Right lobe of liver (tissue), 6 donors: Measurements from ENCODE around the gene CCDC81. TPM values are rescaled to one million over a fixed set of nuclear protein-coding genes. Genes with fewer than 3 reads are reported as not detected.

ENCODE experiments used
- ATAC-seq, 4 donors: fragments of 200-7000 bp; cut with Tn5 transposase; one replicate each; pipeline ENCODE4 v1.9.1; 2020; ENCODE audit warnings: mild to moderate bottlenecking in 4 of 4, moderate library complexity in 4 of 4
- DNase-seq, 3 donors: peaks; one replicate each; pipeline ENCODE4 v3.0.0-alpha.2; 2020
- H3K27ac ChIP-seq, 3 donors: fragments of 200-600 bp; one replicate each; pipeline ENCODE4 v1.8.0; 2022
- H3K27me3 ChIP-seq, 2 donors: fragments of 200-600 bp; one replicate each; pipeline ENCODE4 v1.8.0; 2022
- H3K36me3 ChIP-seq, 4 donors: fragments of 200-600 bp; sonication (generic) in 1 of 4; one replicate each; pipeline versions ENCODE4 v1.5.1 to v1.8.0; 2017 to 2022; ENCODE audit warnings: control low read depth in 1 of 4
- H3K4me1 ChIP-seq, 4 donors: fragments of 200-600 bp; sonication (generic) in 1 of 4; one replicate each; pipeline versions ENCODE4 v1.5.1 to v1.8.0; 2017 to 2022; ENCODE audit warnings: control low read depth in 1 of 4
- H3K4me3 ChIP-seq, 3 donors: fragments of 200-600 bp; one replicate each; pipeline ENCODE4 v1.8.0; 2022
- H3K9me3 ChIP-seq, 4 donors: fragments of 200-600 bp; sonication (generic) in 1 of 4; one replicate each; pipeline versions ENCODE4 v1.5.1 to v1.8.0; 2017 to 2022; ENCODE audit warnings: control low read depth in 1 of 4
- POLR2A ChIP-seq: fragments of 450-650 bp; IDR thresholded peaks from one replicate; pipeline ENCODE4 v1.6.1; 2017; ENCODE audit warnings: antibody characterized with exemption, mild to moderate bottlenecking
- WGBS: methylation state at CpG from one replicate; pipeline ENCODE4 v1.1.6; 2018; ENCODE audit warnings: low coverage, low lambda C conversion rate; ENCODE audit not compliant: insufficient coverage; ENCODE audit errors: missing lambda C conversion rate; 5-methylcytosine and 5-hydroxymethylcytosine counted together
- intact Hi-C, 2 donors: fragments of 100-400 bp; cut with DNase I; formaldehyde crosslinking; loops; one replicate each; pipeline versions ENCODE4 v1.11.2 to v1.14.1; 2022
- total RNA-seq, 6 experiments: library from RNA; depleted of rRNA in 2 of 6; stranded (reverse); fragments of >200 nt in 2 of 6; fragmentation: NEBNext Ultra II Directional in 3 of 6; extraction: Animal tissue kit (Norgen Biotek cat#: 25700) in 3 of 6; gene quantifications; one replicate each; pipeline versions ENCODE4 v1.1.0 to v1.2.4, GENCODE V29; 2016 to 2023
- TF ChIP-seq, protein P1 (sequence below), 4 donors: fragments of 200-600 bp in 3 of 4; fragments of 450-650 bp in 1 of 4; IDR thresholded peaks; one replicate each; pipeline versions ENCODE4 v1.5.1 to v1.8.0; 2016 to 2022; ENCODE audit warnings: antibody characterized with exemption in 4 of 4, mild to moderate bottlenecking in 2 of 4
- donor health status: DM: no; HTN: yes; CAD: no.
- donor health status: DM: no; HTN: no; CAD: no.
- donor health status: DM: no; HTN: no; CAD: no.
- donor health status: DM: no; HTN: yes; CAD: no.
- donor health status: DM: no; HTN: yes; CAD: no.

The CCDC81 gene
- total RNA-seq, 6 experiments from 2014 or later: 0.12 to 1.6 (median 0.55) TPM; not detected in 1

DNA sequence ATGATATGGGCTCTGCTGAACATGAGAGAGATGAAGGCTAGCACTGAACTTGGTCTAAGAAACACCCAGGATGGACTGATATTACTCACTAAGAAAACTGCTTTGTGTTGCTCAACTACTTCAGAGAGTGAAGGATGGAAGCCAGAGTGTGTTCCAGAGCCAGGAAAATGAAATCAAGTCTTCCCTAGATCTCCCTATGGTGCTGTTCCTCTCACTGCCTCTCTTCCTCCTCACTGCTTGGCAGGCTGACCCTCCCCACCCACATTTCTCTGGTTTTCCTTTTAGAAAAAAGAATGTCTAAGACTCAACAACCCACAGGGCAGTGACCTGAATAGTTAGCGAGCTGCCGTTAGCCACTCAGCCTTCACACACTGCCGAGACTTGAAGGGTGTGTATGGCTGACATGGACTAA is 65.6 kb downstream of the CCDC81 start:
- ATAC-seq: peak in 3 of 4 donors; percentile 33 to 34 (median 33)
- 78% methylated on average over 3 of the region's 3 CpGs for WGBS
- TF ChIP-seq, protein P1, sequence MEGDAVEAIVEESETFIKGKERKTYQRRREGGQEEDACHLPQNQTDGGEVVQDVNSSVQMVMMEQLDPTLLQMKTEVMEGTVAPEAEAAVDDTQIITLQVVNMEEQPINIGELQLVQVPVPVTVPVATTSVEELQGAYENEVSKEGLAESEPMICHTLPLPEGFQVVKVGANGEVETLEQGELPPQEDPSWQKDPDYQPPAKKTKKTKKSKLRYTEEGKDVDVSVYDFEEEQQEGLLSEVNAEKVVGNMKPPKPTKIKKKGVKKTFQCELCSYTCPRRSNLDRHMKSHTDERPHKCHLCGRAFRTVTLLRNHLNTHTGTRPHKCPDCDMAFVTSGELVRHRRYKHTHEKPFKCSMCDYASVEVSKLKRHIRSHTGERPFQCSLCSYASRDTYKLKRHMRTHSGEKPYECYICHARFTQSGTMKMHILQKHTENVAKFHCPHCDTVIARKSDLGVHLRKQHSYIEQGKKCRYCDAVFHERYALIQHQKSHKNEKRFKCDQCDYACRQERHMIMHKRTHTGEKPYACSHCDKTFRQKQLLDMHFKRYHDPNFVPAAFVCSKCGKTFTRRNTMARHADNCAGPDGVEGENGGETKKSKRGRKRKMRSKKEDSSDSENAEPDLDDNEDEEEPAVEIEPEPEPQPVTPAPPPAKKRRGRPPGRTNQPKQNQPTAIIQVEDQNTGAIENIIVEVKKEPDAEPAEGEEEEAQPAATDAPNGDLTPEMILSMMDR (IDR thresholded peaks at IDR 0.05): no peak
- Histone ChIP-seq H3K4me3 (no peak overlapping the region), H3K27me3 (no peaks in the 10 kb centered on the region), H3K27ac (no peak overlapping the region), H3K4me1 (no peaks in the 10 kb centered on the region), H3K36me3 (no peaks in the 10 kb centered on the region), H3K9me3 (no peaks in the 10 kb centered on the region)
- intact Hi-C loops: loop anchor here in 1 of 2 donors (10.0 kb wide), 1 partner anchor 374 kb away; no protein-coding TSS in a partner anchor
- DNase-seq: no peak

DNA sequence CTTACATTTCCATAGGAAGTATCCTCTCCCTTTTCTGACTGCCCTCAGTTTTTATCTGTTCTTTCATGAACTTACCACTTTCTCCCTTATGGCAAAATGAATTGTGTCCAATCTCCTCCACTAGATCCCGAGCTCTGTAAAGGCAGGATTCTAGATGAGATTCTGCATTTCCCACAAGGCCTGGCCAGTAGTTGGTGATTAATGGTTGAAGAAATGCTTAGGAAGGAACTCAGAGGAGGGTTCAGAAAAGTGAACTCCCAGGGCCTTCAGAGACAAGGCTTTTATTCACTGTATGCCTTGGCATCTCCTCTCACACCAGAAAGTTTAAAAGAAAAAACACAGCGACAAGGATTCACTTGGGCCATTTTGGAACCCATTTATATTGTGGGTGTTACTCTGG is 66.2 kb downstream of the CCDC81 start:
- no peaks in the 10 kb centered on the region for H3K27me3 ChIP-seq
- DNase-seq: no peak
- no peaks in the 10 kb centered on the region for H3K9me3 ChIP-seq
- H3K36me3 ChIP-seq: no peaks in the 10 kb centered on the region
- H3K4me1 ChIP-seq: no peaks in the 10 kb centered on the region
- TF ChIP-seq, protein P1 (IDR thresholded peaks at IDR 0.05): no peak
- TF ChIP-seq POLR2A: no peak
- ATAC-seq: no peak
- 79% methylated on average over 2 of the region's 2 CpGs for WGBS
- intact Hi-C loops: loop anchor here in 1 of 2 donors (10.0 kb wide), 1 partner anchor 374 kb away; no protein-coding TSS in a partner anchor
- H3K27ac ChIP-seq: no peak overlapping the region
- H3K4me3 ChIP-seq: no peak overlapping the region

DNA sequence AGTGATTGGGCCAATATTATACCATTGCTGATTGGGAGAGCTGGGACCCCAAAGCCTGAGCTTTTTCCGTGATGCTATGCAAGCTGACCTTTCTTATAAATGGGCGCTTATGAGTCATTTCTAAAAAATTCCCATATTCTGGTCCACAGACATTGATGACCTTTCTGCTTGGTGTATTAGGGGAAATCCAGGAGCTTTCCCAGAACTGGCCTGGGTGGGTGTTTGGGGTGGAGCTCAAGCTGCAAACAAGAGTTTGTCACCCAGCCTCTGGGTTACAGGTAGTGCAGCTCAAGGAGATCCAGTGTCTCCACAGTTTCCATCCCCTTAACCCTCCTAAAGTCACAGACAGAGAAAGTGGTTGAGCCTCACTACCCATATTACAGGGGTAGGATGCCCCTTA is 67.7 kb downstream of the CCDC81 start:
- Histone ChIP-seq H3K36me3 (no peaks in the 10 kb centered on the region), H3K4me1 (no peaks in the 10 kb centered on the region), H3K4me3 (no peak overlapping the region), H3K9me3 (no peaks in the 10 kb centered on the region), H3K27ac (no peak overlapping the region), H3K27me3 (no peaks in the 10 kb centered on the region)
- TF ChIP-seq, protein P1 (IDR thresholded peaks at IDR 0.05): no peak
- no peak for TF ChIP-seq POLR2A
- 63% methylated on average over 2 of the region's 2 CpGs for WGBS
- DNase-seq (no peak), ATAC-seq (peak in 1 of 4 donors; percentile 27)
- intact Hi-C loops: loop anchor here in 1 of 2 donors (10.0 kb wide), 1 partner anchor 372 kb away; no protein-coding TSS in a partner anchor

DNA sequence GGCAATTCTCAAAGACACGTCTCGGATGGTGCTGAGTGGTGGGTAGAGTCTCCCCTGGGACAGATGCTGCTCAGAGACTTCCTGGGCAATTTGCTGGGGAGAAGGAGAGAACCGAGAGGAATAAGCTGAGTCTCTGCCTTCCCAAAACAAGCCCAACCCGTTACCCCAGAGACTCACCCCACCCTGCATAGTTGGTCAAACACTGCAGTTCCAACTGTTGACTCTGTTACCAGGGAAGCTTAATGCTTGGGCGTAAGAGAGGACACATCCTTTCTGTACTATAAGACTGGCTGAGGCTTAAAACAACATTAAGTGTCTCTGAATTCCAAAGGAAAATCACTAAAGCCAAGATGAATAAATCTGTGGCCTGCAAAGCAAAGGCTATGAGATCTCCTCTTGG is 68.1 kb downstream of the CCDC81 start:
- Histone ChIP-seq H3K4me1 (no peaks in the 10 kb centered on the region), H3K9me3 (no peaks in the 10 kb centered on the region), H3K27me3 (no peaks in the 10 kb centered on the region), H3K4me3 (no peak overlapping the region), H3K27ac (no peak overlapping the region), H3K36me3 (no peaks in the 10 kb centered on the region)
- DNase-seq (no peak), ATAC-seq (no peak)
- intact Hi-C loops: loop anchor here in 1 of 2 donors (10.0 kb wide), 1 partner anchor 372 kb away; no protein-coding TSS in a partner anchor
- 67% methylated on average over 3 of the region's 5 CpGs for WGBS
- TF ChIP-seq POLR2A: no peak
- TF ChIP-seq, protein P1 (IDR thresholded peaks at IDR 0.05): no peak

DNA sequence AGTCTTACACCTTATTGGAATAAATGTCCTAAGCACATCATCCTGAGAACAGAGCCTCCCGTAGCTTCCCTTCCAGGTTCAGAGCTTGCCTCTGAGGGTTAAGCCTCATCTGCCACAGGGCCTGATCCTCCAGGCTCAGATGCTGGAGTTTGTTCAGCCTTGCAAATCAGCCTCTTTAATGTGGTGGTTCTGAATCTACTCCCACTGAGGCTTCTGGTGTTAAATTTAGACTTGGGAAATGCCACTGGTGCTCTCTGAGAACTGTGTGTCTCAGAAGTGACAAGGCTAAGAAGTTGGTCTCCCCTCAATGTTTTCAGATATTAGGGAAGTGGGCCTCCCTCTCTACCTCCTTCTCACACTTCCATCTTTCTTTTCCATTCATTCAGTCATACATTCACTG is 68.7 kb downstream of the CCDC81 start:
- DNase-seq (no peak), ATAC-seq (no peak)
- Histone ChIP-seq H3K4me1 (no peaks in the 10 kb centered on the region), H3K27me3 (no peaks in the 10 kb centered on the region), H3K27ac (no peak overlapping the region), H3K4me3 (no peak overlapping the region), H3K36me3 (no peaks in the 10 kb centered on the region), H3K9me3 (no peaks in the 10 kb centered on the region)
- intact Hi-C loops: loop anchor here in 1 of 2 donors (10.0 kb wide), 1 partner anchor 371 kb away; no protein-coding TSS in a partner anchor
- no peak for TF ChIP-seq POLR2A
- TF ChIP-seq, protein P1 (IDR thresholded peaks at IDR 0.05): no peak
- WGBS: 0% methylated on average over 1 of the region's 1 CpG
